Activated CD4-positive, alpha-beta T cell treated with anti-CD3 and anti-CD28 coated beads, Interleukin-2, amount 10 ng/mL, durations not matched to agents 7 days and 5 days (primary cell): ENCODE results near the gene FAM193A. TPM values are rescaled to one million over a fixed set of nuclear protein-coding genes. Genes with fewer than 3 reads are reported as not detected.
"Not testable (repeated sequence)": the region's sequence is repeated elsewhere in the genome, so short reads cannot be mapped to it uniquely, and the experiment has no call there.

Experiments
- CTCF ChIA-PET: fragments of 350-600 bp; sonication (Branson Sonifier 250); formaldehyde crosslinking; loops from one replicate; lab custom pipeline; 2021; ENCODE audit warnings: antibody characterized with exemption; lab: Charles Lee
- POLR2A ChIA-PET: fragments of 350-600 bp; sonication (Branson Sonifier 250); formaldehyde crosslinking; loops from one replicate; lab custom pipeline; 2021; ENCODE audit warnings: antibody characterized with exemption; lab: Charles Lee
- DNase-seq: peaks from one replicate; pipeline ENCODE4 v3.0.0-alpha.2; 2020
- H3K27ac Mint-ChIP-seq: one replicate; pipeline ENCODE4 v1.8.0; 2021; ENCODE audit warnings: mild to moderate bottlenecking, moderate library complexity, mixed read lengths
- H3K27me3 Mint-ChIP-seq: one replicate; pipeline ENCODE4 v1.8.0; 2021; ENCODE audit warnings: mixed read lengths
- H3K36me3 Mint-ChIP-seq: one replicate; pipeline ENCODE4 v1.8.0; 2021; ENCODE audit warnings: low read depth, mixed read lengths
- H3K4me1 Mint-ChIP-seq: one replicate; pipeline ENCODE4 v1.8.0; 2021; ENCODE audit warnings: mixed read lengths
- H3K4me3 Mint-ChIP-seq: one replicate; pipeline ENCODE4 v1.8.0; 2021; ENCODE audit warnings: mild to moderate bottlenecking, moderate library complexity, mixed read lengths
- H3K9me3 Mint-ChIP-seq: one replicate; pipeline ENCODE4 v1.8.0; 2021; ENCODE audit warnings: mixed read lengths
- total RNA-seq, 2 experiments: library from RNA; stranded (reverse); gene quantifications; one replicate each; pipeline ENCODE4 v1.2.3, GENCODE V29; 2021

FAM193A gene
- total RNA-seq, 2 experiments from 2014 or later = 33.2 to 35.5 TPM

DNA sequence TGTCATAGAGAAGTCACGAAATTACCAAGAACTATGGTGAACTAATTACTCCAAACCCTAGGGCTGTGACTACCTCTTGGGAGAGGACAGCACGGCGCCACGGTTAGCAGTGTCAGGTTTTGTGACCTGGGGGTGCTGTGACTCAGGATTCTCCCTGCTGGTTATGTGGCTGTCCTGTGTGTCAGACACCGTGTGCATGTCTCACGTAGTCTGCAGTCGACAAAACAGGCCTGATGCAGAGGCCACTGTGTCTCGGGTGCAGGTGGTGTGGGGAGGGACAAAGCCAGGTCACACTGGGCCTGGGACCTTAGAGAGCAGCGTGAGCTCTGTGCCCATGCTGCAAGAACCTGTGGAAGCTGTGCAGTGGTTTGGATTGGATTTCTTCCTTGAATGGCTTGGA is 185.6 kb downstream of the FAM193A start:
- ChIA-PET CTCF (no interaction called here), POLR2A (no interaction called here)
- Mint-ChIP-seq H3K27ac (peak overlapping the region; percentile 52), H3K4me1 (peaks cover 9% of the 10 kb centered on the region), H3K4me3 (no peak overlapping the region), H3K9me3 (no peaks in the 10 kb centered on the region), H3K36me3 (peaks cover 27% of the 10 kb centered on the region), H3K27me3 (no peaks in the 10 kb centered on the region)
- no peak for DNase-seq

DNA sequence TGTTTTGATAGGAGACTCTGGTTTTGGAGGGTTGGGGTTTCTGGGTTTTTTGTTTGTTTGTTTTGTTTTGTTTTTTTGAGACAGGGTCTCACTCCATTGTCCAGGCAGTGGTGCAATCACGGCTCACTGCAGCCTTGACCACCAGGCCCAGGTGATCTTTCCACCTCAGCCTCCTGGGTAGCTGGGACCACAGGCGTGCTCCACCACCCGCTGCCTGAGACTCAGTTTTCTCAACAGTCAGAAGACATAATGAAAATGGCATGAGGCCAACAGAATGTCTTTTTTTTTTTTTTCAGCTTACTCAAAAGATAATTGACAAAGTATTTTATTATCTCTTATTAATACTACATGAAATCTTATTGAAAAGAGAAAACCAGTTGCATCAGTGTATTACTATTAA is 187.3 kb downstream of the FAM193A start:
- Mint-ChIP-seq H3K4me3 (no peak overlapping the region), H3K27me3 (no peaks in the 10 kb centered on the region), H3K9me3 (no peaks in the 10 kb centered on the region), H3K36me3 (peaks cover 19% of the 10 kb centered on the region), H3K4me1 (peaks cover 9% of the 10 kb centered on the region), H3K27ac (no peak overlapping the region)
- DNase-seq = no peak
- ChIA-PET POLR2A (no interaction called here), CTCF (no interaction called here)

DNA sequence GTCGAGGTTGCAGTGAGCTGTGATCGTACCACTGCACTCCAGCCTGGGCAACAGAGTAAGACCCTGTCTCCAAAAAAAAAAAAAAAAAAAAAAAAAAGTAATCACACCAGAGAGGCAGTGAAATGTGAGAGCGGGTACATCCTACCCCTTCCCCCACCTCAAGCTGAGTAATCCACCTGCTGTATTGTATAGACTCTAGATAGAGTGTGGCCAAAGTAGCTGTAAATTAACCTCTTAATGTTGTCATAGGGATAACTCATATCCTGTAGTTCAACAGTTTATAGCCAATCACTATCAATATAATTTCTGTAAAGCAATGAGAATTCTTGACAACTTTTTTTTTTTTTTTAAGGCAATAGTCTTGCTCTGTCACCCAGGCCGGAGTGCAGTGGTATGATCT is 188.9 kb downstream of the FAM193A start:
- Mint-ChIP-seq H3K4me3 (no peak overlapping the region), H3K9me3 (no peaks in the 10 kb centered on the region), H3K36me3 (peaks cover 13% of the 10 kb centered on the region), H3K27me3 (no peaks in the 10 kb centered on the region), H3K27ac (no peak overlapping the region), H3K4me1 (peaks cover 9% of the 10 kb centered on the region)
- ChIA-PET CTCF (interaction anchor here (0.6 to 1.7 kb wide), 3 partner anchors 11 to 85 kb away, joined by 3 to 6 read pairs (median 4); no protein-coding TSS in a partner anchor), POLR2A (no interaction called here)
- no peak for DNase-seq

DNA sequence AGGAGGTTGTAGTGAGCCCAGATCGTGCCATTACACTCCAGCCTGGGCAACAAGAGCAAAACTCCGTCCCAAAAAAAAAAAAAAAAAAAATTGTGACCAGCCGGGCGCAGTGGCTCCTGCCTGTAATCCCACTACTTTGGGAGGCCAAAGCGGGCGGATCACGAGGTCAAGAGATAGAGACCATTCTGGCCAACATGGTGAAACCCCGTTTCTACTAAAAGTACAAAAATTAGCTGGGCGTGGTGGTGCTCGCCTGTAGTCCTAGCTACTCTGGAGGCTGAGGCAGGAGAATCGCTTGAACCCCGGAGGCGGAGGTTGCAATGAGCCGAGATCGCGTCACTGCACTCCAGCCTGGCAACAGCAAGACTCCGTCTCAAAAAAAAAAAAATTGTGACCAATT is 190.4 kb downstream of the FAM193A start:
- H3K27me3 Mint-ChIP-seq, H3K4me3 Mint-ChIP-seq, H3K9me3 Mint-ChIP-seq, H3K27ac Mint-ChIP-seq, H3K4me1 Mint-ChIP-seq, POLR2A ChIA-PET, DNase-seq: not testable (repeated sequence)
- CTCF ChIA-PET = interaction anchor here (0.6 to 1.1 kb wide), 3 partner anchors 9 to 27 kb away, joined by 3 read pairs; no protein-coding TSS in a partner anchor
- H3K36me3 Mint-ChIP-seq = peaks cover 16% of the 10 kb centered on the region

DNA sequence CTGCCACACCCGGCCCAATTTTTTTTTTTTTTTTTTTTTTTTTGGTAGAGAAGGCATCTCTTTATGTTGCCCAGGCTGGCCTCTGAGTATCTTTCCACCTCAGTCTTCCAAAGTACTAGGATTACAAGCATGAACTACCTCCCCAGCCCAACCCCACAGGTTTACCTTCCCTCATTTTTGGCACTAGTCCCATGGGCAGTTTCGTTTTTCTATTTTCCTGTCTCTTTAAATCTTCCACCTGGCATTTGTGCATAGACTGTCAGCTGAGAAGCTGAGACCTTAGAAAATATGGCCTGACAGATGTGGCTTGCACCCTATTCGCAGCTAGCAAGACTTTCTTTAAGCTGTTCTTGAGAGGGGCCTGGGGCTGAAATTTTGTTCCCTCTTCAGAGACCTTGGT is 191.8 kb downstream of the FAM193A start:
- DNase-seq = no peak
- Mint-ChIP-seq H3K4me3 (no peak overlapping the region), H3K27me3 (no peaks in the 10 kb centered on the region), H3K4me1 (peaks cover 9% of the 10 kb centered on the region), H3K9me3 (no peaks in the 10 kb centered on the region), H3K27ac (no peak overlapping the region), H3K36me3 (peaks cover 26% of the 10 kb centered on the region)
- CTCF ChIA-PET = interaction anchor here (1.0 kb wide), 1 partner anchor 163 kb away, joined by 3 read pairs; no protein-coding TSS in a partner anchor
- POLR2A ChIA-PET = no interaction called here

DNA sequence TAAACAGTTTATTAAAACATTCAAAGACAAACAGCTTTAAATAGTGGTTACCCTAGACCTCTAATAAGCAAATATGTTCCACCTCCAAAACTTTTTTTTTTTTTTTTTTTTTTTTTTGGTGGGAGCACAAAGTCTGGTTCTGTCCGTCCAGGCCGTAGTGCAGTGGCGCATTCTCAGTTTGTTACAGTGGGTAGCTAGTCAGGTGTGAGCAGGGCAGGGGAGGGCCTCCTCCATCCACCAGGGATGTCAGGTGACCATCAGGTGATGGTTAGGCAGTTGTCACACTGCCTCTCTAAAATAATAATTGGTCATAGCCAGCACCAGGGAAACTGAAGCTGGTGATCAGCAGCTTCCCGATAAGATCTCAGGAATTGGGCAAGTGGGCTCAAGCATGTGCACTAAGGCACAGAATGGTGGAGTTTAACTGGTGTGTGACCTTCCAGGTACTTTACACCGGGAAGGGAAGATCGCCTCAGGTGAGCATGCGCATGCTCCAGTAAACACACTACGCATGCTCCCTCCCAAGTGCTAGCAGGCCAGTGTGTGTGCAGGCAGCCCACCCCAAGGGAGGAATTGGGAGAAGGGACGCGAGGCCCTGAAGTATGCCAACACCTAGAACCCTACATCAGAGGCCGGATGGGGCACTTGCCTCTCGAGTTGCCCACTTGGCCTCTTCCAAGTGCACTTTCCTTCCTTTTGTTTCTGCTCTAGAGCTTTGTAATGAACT is 192.5 kb downstream of the FAM193A start:
- peaks cover 6% of the 10 kb centered on the region for H3K4me1 Mint-ChIP-seq
- ChIA-PET POLR2A (no interaction called here), CTCF (no interaction called here)
- no peaks in the 10 kb centered on the region for H3K27me3 Mint-ChIP-seq
- no peaks in the 10 kb centered on the region for H3K9me3 Mint-ChIP-seq
- no peak overlapping the region for H3K27ac Mint-ChIP-seq
- no peak for DNase-seq
- H3K36me3 Mint-ChIP-seq = peaks cover 27% of the 10 kb centered on the region
- H3K4me3 Mint-ChIP-seq = no peak overlapping the region

DNA sequence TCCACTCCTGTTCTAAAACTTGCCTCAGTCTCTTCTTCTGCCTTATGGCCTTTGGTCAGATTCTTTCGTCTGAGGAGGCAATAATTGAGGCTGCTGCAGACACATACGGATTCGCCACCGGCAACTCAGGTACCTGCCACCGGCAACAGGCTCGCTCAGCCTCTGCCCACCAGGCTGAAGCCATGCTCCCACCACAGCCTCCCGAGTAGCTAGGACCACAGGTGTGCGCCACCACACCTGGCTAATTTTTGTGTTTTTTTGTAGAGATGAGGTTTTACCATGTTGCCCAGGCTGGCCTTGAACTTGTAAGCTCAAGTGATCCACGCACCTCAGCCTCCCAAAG is 193.1 kb downstream of the FAM193A start:
- H3K4me3 Mint-ChIP-seq = no peak overlapping the region
- H3K4me1 Mint-ChIP-seq = peaks cover 2% of the 10 kb centered on the region
- H3K27me3 Mint-ChIP-seq = no peaks in the 10 kb centered on the region
- ChIA-PET POLR2A (no interaction called here), CTCF (no interaction called here)
- peaks cover 2% of the 10 kb centered on the region for H3K9me3 Mint-ChIP-seq
- no peak for DNase-seq
- H3K27ac Mint-ChIP-seq = no peak overlapping the region
- H3K36me3 Mint-ChIP-seq = peaks cover 28% of the 10 kb centered on the region

DNA sequence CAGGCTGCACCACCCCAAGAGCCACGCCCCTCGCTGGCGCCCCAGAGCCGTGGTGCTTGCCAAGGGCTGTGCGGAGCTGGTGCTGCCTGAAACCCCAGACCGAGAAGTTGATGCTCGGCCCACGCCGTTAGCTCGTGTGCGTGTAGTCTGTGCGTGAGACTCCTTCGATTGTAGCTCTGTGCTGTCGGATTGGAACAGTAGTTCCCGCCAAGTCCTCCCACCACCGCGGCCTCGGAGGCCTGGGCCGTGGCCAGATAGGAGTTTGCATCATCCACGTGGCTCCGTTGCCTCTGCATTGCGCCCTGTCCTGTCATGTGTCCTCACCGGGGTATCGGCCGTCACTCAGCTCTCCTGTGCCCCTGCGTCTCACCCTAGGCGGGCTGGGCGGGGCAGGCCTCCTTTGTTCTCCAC is 195.5 kb downstream of the FAM193A start:
- ChIA-PET POLR2A (no interaction called here), CTCF (interaction anchor here (0.7 to 1.1 kb wide), 4 partner anchors 15 to 212 kb away, joined by 3 to 4 read pairs (median 3); no protein-coding TSS in a partner anchor)
- peaks cover 45% of the 10 kb centered on the region for H3K36me3 Mint-ChIP-seq
- no peak overlapping the region for H3K27ac Mint-ChIP-seq
- H3K9me3 Mint-ChIP-seq = peaks cover 22% of the 10 kb centered on the region
- no peak overlapping the region for H3K4me3 Mint-ChIP-seq
- H3K27me3 Mint-ChIP-seq = no peaks in the 10 kb centered on the region
- no peak for DNase-seq
- H3K4me1 Mint-ChIP-seq = no peaks in the 10 kb centered on the region

DNA sequence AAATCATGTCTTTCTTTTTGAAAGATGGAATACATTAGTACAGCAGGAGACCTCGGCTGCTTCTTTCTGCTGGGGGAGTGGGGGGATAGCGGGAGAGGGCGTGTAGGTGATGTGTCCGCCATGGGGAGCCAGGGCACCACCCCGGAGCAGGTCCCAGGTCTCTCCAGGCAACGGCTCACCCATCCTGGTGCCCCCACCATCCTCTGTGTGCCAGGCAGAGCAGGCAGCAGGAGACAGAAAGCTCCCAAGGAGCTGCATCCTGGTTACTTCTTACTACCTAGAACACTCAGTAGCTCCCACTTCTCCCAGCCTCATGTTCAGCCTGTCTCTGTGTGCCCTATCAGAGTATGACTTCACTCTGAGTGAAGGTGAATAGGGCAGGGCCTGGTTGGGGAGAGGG is 196.1 kb downstream of the FAM193A start:
- Mint-ChIP-seq H3K36me3 (peaks cover 45% of the 10 kb centered on the region), H3K4me3 (no peak overlapping the region), H3K9me3 (peaks cover 22% of the 10 kb centered on the region), H3K4me1 (no peaks in the 10 kb centered on the region), H3K27ac (no peak overlapping the region), H3K27me3 (no peaks in the 10 kb centered on the region)
- POLR2A ChIA-PET = no interaction called here
- CTCF ChIA-PET = interaction anchor here (0.8 kb wide), 1 partner anchor 32 kb away, joined by 4 read pairs; no protein-coding TSS in a partner anchor
- DNase-seq = no peak

DNA sequence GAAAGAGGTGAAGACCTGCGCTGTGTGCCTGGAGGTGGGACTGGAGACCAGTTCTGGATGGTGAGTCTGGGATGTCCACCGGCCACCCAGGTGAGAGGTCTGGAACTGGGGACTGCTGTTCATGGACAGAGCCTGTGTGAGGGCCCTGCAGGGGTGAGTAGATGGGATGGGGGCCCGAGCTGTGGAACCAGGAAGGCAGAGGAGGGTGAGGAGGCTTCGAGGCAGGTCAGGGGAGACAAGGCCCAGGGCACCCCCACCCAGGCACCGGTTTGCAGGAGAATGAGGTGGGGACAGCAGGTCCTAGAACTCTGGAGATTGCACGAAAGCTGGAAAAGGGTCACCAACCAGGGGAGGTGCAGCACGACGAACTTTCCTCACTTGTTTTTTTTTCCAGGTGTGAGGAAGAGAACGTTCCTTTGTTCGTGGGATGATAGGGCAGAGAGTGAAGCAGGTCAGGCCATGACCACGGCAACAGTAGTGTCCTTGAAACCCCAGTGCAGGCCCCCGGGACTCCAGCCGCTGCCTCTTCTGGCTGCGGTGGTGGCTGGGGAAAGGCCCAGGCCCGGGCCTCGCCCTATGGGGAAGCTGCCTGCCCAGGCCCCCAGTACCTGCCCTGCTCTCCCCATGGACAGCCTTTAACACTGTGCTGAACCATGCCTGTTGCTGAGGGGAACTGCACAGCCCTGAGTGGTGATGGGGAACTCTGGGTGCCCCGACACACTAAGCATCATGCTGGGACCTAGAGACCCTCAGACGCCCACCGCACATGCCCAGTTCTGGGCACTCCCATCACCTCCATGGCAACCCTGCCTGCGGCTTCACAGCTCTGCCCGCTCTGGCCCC is 196.8 kb downstream of the FAM193A start:
- no peaks in the 10 kb centered on the region for H3K27me3 Mint-ChIP-seq
- DNase-seq = no peak
- no peaks in the 10 kb centered on the region for H3K4me1 Mint-ChIP-seq
- H3K36me3 Mint-ChIP-seq = peaks cover 47% of the 10 kb centered on the region
- H3K9me3 Mint-ChIP-seq = peaks cover 25% of the 10 kb centered on the region
- no peak overlapping the region for H3K27ac Mint-ChIP-seq
- no peak overlapping the region for H3K4me3 Mint-ChIP-seq
- ChIA-PET CTCF (interaction anchor here (0.8 kb wide), 1 partner anchor 31 kb away, joined by 4 read pairs; no protein-coding TSS in a partner anchor), POLR2A (no interaction called here)

DNA sequence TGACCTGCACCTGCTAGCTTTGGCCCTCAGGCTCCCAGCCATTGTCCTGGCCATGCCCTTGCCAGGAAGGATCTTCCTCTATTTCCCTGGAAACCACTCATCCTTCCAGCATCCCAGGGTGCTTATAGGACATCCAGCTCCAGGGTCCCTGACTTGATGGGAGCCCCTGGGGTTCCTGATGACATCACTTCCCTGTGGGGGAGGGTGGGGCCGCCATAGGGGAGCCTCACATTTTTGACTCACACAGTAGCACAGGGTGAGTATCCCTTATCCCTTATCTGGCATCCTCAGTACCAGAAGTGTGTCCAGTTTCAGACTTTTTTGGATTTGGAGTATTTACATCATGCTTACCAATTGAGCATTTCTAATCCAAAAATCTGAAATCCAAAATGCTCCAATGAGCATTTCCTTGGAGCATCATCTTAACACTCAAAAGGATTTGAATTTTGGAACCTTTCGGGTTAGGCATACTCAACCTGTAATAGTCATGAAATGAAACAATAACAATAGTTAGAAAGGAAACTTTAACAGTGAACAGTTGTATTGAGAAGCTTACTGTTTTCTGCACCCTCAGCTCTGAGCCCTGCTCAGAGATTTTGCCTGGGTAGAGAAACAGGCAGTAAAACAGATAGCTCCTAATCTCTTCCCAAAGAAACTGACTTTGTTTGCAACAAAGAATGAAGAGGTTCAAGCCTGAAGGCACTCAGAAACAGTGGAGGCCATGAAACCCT is 197.6 kb downstream of the FAM193A start:
- Mint-ChIP-seq H3K9me3 (peaks cover 27% of the 10 kb centered on the region), H3K27me3 (no peaks in the 10 kb centered on the region), H3K4me3 (no peak overlapping the region), H3K36me3 (peaks cover 48% of the 10 kb centered on the region), H3K27ac (no peak overlapping the region), H3K4me1 (no peaks in the 10 kb centered on the region)
- DNase-seq = no peak
- ChIA-PET CTCF (interaction anchor here (1.0 to 1.2 kb wide), 2 partner anchors 11 to 20 kb away, joined by 3 read pairs; no protein-coding TSS in a partner anchor), POLR2A (no interaction called here)

DNA sequence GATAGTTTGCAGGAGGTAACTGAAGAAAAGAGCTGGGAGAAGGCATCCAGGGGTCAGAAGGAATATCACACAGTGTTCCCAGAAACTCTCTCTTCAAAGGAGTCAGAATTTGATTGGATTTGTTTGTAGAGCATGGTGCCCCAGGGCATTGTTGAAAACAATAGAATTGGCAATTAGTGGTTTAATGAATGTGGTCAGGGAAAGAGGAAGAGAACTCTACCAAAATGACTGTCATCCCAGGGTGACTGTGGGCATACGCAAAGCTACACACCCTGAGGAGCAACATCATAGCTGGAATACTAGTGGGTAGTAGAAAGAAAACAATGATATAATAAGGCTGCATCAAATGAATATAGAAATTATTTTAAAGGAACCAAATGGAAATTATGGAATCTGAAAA is 198.2 kb downstream of the FAM193A start:
- no peaks in the 10 kb centered on the region for H3K27me3 Mint-ChIP-seq
- peaks cover 27% of the 10 kb centered on the region for H3K9me3 Mint-ChIP-seq
- no peak for DNase-seq
- CTCF ChIA-PET = interaction anchor here (1.0 to 1.2 kb wide), 2 partner anchors 10 to 21 kb away, joined by 3 read pairs; no protein-coding TSS in a partner anchor
- no peak overlapping the region for H3K4me3 Mint-ChIP-seq
- POLR2A ChIA-PET = no interaction called here
- peaks cover 48% of the 10 kb centered on the region for H3K36me3 Mint-ChIP-seq
- no peak overlapping the region for H3K27ac Mint-ChIP-seq
- no peaks in the 10 kb centered on the region for H3K4me1 Mint-ChIP-seq
